ENCODE measurements around the gene LAMA3.
A peak's percentile ranks its signal among the peaks of the same experiment; 100 is the strongest.

Gene LAMA3

DNA sequence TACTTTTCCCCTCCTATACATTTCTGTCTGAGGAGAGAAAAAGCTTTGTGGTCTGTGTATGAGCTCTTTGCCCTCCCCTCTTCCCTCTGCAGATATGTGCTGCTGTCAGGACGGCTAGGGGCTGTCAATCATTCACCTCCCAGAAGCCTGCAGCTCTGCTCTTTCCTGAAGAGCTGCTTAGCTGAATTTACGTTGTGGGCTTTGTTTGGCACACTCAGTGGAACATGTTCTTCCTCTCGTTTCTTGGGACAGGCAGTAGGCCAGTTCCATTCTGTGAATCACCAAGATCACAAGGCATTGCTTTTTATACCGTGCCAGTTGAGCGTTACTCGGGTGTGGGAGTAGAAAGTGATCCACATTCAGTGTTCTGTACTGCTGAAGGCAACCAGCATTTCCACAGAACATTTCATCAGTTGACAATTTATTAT, 136.7 kb downstream of the LAMA3 start:
- DNase-seq = no peak

GRCh38 chr18:23826850-23827620, 137.8 kb downstream of the LAMA3 start:
- no peak for DNase-seq

DNA sequence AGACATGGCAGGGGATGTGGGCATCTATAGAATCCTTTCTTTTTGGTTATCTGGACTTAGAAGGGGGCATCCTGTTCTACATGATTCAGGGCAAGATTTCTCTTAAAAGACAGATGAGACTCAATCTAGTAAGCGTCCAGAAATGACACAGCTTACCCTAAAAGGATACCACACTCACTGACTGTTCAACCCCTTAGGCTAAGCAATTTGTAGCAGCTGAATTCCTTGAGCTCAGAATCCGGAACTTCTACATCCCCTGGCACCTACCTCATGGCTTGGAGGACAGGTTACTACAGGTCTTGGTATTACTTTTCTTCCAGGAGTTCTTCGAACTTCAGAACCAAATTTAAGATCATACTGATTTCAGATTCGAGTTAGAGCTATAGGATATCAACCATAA, 138.4 kb downstream of the LAMA3 start:
- DNase-seq = no peak

- DNase-seq = no peak
Observed at GRCh38 chr18:23828426-23828825, 139.2 kb downstream of the LAMA3 start.

DNA sequence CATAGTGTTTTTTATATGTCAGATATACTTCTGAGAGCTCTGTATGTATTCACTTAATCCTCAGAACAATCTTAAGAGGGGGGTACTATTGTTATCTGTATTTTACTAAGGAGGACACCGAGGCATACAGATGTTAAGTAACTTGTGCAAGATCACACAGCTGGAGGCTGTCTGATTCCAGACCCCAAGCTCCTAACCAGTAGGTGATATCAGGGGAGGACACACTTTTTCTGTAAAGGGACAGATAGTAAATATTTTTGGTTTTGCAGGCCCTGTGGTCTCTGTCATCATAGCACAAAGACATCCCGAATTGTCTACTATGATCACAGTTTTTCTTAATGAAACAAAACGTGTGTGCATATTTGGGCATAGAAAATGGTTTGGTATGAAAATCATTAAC, 143.7 kb downstream of the LAMA3 start:
- no peak for DNase-seq

DNA sequence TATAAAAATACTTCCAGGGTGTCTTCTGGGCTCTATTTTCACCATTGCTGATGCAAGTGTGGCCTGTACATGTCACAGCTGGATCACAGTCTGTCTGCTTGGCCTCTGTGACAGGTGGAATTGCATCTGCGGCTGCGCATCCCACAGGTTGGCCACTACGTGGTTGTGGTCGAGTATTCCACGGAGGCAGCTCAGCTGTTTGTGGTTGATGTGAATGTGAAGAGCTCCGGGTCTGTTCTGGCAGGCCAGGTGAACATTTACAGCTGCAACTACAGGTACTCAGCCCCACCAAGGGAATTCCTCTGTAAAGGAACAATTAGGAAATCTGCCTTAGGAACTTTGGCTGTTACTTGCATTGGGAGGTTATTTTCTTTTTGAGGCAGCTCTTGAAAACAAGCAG, 144.5 kb downstream of the LAMA3 start:
- peak; percentile 32 for DNase-seq

DNA sequence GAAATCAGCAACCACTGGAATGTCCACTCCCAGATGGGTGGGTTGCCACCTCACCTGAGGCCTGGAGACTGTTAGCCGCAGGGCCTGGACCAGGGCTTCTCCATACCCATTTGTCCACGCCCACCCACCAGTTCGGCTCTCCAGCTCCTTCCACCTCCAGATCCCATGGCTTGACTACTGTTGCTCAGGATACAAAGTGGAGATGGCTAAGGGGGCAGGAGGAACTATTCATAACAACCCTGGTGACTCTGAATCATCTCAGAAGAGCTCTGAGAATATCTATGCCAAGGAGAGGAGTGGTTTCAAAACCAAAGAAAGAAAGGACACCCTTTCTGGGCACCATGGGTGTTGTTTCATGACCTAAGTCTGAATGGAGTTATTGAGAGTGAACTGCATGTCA, 145.8 kb downstream of the LAMA3 start:
- no peak for DNase-seq

DNA sequence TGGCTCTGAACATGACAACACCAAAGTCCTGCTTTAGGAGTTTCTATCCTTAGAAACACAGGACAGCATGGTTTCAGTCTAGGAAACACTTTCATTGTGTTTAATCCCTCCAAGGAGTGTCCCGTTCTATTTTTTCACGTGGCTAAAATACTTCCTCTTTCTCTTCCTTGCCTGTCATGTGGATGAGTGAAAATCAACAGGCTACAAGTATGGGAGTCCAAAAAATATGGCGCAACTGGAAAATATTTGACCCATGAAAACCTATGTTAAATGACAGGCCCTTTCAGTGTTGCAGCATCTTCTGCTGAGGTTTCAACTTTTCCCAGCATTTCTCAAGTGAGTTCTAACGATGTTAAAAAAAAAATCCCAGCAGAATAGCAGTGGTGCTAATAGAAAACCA, 146.3 kb downstream of the LAMA3 start:
- DNase-seq = no peak

- no peak for DNase-seq
Observed at GRCh38 chr18:23837591-23837990, 148.3 kb downstream of the LAMA3 start.

DNA sequence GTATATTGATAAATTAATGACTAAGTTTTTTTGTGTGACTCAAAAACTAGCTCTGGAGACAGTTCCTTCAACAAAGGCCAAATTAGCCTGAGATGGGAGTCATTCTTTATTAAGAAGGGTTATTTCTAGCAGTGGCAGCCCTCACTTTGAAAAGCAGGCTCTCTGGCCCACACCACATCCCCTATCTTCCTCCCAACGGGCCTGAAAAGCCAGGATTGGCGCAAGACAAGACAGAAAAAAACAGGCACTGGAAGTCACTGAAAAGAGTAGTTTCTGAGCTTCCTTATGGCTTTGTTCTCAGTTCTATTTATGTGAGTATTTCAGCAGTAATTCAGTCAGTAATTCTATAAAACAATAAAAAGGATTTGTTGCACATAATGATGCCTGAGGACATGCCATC, 149.0 kb downstream of the LAMA3 start:
- no peak for DNase-seq

DNA sequence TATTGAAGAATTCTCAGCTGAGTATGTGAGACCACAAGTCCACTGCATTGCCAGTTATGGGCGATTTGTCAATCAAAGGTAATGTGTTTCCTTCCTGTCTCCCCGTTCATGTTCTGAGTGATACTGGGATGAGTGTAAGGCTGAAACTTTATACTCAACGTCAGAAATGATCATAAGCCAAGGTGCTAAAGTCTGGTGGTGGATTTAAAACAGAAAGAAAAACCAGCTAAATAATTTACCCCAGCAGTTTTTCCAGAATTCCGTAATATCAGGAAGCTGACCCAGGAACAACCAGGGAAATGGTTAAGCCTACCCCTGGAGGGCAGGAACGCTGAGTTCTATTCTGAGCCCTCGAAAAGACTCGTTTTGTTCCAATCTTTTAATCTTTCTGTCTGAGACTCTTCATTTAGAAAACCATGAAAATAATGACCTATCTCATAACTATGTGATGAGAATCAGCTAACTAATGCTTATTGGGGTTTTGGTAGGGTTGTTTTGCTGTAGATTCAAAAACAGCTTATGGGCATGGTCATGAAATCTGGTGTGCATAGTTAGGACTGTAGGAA, 149.6 kb downstream of the LAMA3 start:
- DNase-seq = no peak

- no peak for DNase-seq
Observed at GRCh38 chr18:23842305-23842704, 153.1 kb downstream of the LAMA3 start.

- DNase-seq = no peak
Observed at GRCh38 chr18:23844991-23845680, 155.9 kb downstream of the LAMA3 start.

DNA sequence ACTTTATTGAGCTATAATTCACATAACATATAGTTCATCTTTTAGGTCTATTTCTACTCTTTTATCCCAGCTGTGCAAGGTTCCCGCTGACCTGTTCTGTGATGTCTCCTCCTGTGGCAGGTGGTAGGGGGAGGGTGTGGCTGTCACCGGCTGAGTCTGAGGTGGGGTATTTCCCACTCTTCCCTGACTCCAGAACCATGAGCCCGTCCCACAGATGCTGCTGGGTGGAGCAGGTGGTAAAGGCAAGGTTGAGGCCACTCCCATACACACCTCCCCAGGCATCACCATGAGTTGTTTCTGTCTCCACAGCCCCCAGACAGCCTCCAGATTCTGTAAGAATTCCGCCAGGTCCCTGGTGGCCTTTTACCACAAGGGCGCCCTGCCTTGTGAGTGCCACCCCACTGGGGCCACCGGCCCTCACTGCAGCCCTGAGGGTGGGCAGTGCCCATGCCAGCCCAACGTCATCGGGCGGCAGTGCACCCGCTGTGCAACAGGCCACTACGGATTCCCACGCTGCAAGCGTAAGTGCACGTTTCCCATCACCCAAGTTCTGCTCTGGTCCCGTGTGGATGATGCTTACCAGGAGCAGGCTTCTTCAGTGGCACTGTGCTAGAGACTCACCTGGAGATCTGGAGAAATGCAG, 156.9 kb downstream of the LAMA3 start:
- no peak for DNase-seq

DNA sequence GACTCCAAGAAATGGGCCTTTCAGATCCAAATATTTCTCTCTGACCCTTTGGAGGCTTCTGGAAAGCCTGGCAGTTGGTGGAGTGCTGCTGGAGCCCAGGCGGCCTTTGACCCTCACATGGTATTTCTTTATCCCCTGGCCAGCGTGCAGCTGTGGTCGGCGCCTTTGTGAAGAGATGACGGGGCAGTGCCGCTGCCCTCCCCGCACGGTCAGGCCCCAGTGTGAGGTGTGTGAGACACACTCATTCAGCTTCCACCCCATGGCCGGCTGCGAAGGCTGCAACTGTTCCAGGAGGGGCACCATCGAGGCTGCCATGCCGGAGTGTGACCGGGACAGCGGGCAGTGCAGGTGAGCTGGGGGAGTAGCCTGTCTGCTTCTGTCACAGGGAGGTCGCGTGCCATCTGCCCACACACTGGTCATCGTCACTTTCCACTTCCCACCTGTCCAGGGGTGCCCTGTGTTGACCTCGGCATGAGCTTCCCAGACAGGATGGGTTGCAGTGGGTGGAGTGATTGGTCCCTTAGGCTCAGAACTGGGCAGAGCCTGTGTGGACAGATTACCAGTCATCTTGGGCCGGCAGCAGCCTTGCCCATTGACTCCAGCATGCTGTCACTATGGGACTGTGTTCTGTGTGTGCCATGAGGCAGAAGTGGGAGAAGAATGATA, 158.2 kb downstream of the LAMA3 start:
- no peak for DNase-seq

GRCh38 chr18:23849141-23849540, 159.9 kb downstream of the LAMA3 start:
- no peak for DNase-seq

DNA sequence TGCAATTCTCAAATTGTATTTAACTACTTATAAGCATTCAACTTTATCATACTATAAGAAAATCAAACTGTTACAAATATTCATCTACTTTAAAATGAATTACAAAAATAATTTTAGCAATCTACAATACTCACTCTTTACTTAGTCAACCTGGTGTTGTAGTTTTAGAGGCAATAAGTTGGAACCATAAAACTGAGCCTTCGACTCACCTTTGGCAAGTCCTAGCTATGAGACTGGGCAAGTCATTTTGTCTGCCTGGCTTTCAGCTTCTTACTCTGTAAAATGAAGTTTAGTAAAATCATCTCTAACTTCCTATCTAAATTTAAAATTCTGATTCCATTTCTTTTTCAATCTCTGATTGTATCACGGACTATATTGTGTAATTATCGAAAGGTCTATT, 161.0 kb downstream of the LAMA3 start:
- DNase-seq = no peak

DNA sequence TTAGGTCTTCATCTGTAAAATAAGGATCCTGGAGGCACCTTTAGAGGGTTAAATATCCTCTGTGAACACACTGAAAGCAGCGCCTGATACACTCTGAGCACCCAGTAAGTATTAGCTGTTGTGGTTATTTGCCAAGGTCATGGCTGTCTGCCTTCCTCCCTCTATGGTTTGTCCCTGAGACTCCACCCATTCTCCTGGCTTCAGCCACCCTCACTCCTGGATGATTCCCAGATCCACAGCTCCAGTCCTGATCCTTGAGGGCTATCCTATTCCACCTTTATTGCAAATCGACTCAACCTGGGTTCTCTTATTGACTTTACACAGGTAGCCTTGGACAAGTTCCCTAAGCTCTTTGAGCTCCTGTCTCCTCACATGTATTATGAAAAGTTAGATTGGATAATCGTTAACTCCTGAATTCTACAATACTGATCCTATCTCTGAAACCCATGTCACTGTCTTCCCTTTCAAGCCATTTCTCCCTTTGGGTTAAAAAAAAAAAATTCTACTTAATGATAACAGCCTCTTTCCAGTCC, 162.3 kb downstream of the LAMA3 start:
- DNase-seq = no peak

DNA sequence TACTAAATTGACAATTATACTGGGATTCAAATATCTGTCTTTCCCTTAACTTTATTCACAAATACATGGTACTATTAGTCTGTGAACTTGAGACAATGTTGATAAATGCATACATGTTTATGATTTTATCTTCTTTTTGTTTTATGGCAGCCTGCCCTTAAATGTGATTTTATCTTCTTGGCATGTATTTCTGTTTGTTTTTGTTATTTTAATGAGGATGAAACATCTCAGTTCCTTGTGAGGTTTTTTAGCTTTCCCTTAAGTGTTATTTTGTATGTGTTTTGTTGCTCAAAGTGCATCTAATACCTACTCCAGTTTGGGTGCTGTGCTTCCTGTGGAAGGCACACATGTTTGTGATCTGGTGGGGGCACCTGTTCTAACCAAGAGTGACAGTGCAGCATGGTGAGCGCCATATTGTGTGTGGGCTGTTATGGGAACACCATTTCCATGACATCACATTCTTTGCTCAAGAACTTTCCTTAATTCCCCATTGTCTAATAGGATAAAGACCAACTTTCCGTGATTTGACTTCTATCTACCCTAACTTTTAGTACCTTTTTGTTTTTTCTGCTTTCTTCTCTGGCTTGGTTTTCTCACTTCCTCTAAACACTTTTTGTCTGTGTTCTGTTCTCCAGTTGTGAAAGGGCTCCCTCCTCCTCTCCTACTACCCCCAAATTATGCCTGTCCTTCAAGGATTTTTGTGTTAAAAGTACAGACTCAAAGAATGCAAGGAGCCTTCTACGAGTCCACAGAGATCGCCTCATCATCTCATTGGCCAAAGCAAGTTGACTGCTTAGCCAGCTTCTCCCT, 163.2 kb downstream of the LAMA3 start:
- DNase-seq = no peak

DNA sequence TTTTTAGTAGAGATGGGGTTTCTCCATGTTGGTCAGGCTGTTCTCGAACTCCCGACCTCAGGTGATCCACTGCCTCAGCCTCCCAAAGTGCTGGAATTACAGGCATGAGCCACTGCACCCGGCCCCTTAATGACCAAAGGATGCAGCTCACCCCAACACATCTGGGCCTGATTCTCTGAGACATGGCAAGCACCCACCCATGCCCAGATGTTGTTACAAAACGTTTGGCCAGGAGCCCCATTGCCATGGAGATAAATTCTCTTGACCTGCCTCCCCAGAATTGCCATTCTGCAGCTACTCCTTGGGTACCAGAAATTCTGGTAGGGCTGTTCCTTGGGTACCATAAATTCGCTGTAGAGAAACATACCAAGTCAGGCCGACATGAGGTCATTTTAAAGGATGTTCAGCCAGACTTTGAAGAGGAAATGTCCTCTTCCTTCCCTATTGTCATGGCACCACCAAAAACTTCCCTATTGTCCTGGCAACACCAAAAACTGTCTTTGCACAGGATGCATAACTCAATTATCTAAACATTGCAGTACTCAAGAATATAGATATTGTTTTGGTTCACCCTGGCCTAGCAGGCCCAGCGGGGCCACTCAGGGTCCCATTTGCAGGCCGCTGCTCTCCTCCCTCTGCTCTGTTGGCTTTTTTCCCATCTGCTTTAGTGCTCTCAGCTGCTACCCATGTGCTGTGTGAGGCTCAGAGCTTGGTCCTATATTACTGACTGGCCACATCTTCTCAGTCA, 164.4 kb downstream of the LAMA3 start:
- DNase-seq = no peak

- no peak for DNase-seq
Observed at GRCh38 chr18:23855721-23856120, 166.5 kb downstream of the LAMA3 start.

Data from NCI-H2107 (cell line).